Measurements from ENCODE around the gene DDX51. TPM values are rescaled to one million over a fixed set of nuclear protein-coding genes. Genes with fewer than 3 reads are reported as not detected.

The DDX51 gene
- total and polyA plus RNA-seq, 2 of the 13 experiments (the other 11 are each of a cell fraction or from before 2014, with no cell fraction given), result 10.1 TPM

GRCh38 chr12:132172619-132173018 lies 28.5 kb upstream of the DDX51 start:
- H3K27me3 ChIP-seq (ENCODE audit: control insufficient read depth in 1 of 2, insufficient read depth in 2 of 2, low read length in 2 of 2), result peaks cover 30 to 85% of the 10 kb centered on the region in 2 experiments
- no peaks in the 10 kb centered on the region for H3K4me1 ChIP-seq (ENCODE audit: insufficient read depth, low read length)
- WGBS (ENCODE audit: low lambda C conversion rate), result 41% methylated on average over 7 of the region's 15 CpGs
- peaks cover 4% of the 10 kb centered on the region; the same call in 1 of the 2 replicates for H4K20me1 ChIP-seq (ENCODE audit: insufficient read depth, low read length)
- FAIRE-seq (no peak), DNase-seq (ENCODE audit: low spot score) (no peak), ATAC-seq (no peak)
- no peaks in the 10 kb centered on the region for H3K79me2 ChIP-seq (ENCODE audit: insufficient read depth, low read length)
- H3K4me3 ChIP-seq (replicated peaks in 1 of 3; ENCODE audit: insufficient read depth in 1 of 3, low read depth in 2 of 3, low read length in 3 of 3), result no peak overlapping the region
- no TSS peak for BruUV-seq (replicated peaks)
- ChIA-PET POLR2A (no interaction called here), CTCF (ENCODE audit: low intra/inter-chr PET ratio, low total read pairs) (no interaction called here)
- intact Hi-C loops (cut with micrococcal nuclease; ENCODE audit: unreplicated experiment) (no loop called here), in situ Hi-C loops (cut with HindIII; ENCODE audit: extremely low pct_ligation_motif_present, low pct_unique_long_range_greater_than_20kb) (no loop called here)
- no peak overlapping the region for H3K9ac ChIP-seq (ENCODE audit: insufficient read depth, low read depth, low read length)
- H2AFZ ChIP-seq (ENCODE audit: low read length), result no peak overlapping the region
- H3K9me3 ChIP-seq (ENCODE audit: low read length), result no peaks in the 10 kb centered on the region
- H3K36me3 ChIP-seq (replicated peaks in 1 of 2; ENCODE audit: control insufficient read depth in 1 of 2, insufficient read depth in 2 of 2, low read length in 2 of 2), result no peaks in the 10 kb centered on the region
- no peak overlapping the region for H3K4me2 ChIP-seq (ENCODE audit: low read depth, low read length)
- TF ChIP-seq LBX2 (CRISPR knock-in tag; IDR thresholded peaks at IDR 0.05; ENCODE audit: borderline replicate concordance) (no peak), ATM (IDR thresholded peaks at IDR 0.05; ENCODE audit: borderline replicate concordance) (no peak), EZH2 (conservative IDR thresholded peaks at IDR 0.05; ENCODE audit: low read depth, low read length) (peak; percentile 74; the same call in 1 of the 2 replicates), ZNF362 (CRISPR knock-in tag; IDR thresholded peaks at IDR 0.05; ENCODE audit: borderline replicate concordance) (no peak), PBX3 (CRISPR knock-in tag; IDR thresholded peaks at IDR 0.05; ENCODE audit: borderline replicate concordance) (no peak)
- TF ChIP-seq, protein P1, sequence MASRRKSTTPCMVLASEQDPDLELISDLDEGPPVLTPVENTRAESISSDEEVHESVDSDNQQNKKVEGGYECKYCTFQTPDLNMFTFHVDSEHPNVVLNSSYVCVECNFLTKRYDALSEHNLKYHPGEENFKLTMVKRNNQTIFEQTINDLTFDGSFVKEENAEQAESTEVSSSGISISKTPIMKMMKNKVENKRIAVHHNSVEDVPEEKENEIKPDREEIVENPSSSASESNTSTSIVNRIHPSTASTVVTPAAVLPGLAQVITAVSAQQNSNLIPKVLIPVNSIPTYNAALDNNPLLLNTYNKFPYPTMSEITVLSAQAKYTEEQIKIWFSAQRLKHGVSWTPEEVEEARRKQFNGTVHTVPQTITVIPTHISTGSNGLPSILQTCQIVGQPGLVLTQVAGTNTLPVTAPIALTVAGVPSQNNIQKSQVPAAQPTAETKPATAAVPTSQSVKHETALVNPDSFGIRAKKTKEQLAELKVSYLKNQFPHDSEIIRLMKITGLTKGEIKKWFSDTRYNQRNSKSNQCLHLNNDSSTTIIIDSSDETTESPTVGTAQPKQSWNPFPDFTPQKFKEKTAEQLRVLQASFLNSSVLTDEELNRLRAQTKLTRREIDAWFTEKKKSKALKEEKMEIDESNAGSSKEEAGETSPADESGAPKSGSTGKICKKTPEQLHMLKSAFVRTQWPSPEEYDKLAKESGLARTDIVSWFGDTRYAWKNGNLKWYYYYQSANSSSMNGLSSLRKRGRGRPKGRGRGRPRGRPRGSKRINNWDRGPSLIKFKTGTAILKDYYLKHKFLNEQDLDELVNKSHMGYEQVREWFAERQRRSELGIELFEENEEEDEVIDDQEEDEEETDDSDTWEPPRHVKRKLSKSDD (CRISPR knock-in tag; IDR thresholded peaks at IDR 0.05; ENCODE audit: low read depth), result no peak
- TF ChIP-seq, protein P2, sequence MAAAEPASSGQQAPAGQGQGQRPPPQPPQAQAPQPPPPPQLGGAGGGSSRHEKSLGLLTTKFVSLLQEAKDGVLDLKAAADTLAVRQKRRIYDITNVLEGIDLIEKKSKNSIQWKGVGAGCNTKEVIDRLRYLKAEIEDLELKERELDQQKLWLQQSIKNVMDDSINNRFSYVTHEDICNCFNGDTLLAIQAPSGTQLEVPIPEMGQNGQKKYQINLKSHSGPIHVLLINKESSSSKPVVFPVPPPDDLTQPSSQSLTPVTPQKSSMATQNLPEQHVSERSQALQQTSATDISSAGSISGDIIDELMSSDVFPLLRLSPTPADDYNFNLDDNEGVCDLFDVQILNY (CRISPR knock-in tag; conservative IDR thresholded peaks at IDR 0.05), result no peak
- no peak overlapping the region for H3K27ac ChIP-seq (ENCODE audit: extremely low read length, insufficient read depth, low read length)
